HG03025 (cell line): ENCODE results near the gene LZTS3.
"Not testable (repeated sequence)": the region's sequence is repeated elsewhere in the genome, so short reads cannot be mapped to it uniquely, and the experiment has no call there.

Source experiments
- ATAC-seq: cut with Tn5 transposase; IDR thresholded peaks from one replicate; pipeline ENCODE4 v1.9.1; 2021; ENCODE audit warnings: mild to moderate bottlenecking, moderate library complexity; ENCODE audit not compliant: unreplicated experiment, low FRiP score

LZTS3 gene

GRCh38 chr20:3168829-3169590 lies 4.3 kb downstream of the LZTS3 start:
- no peak for ATAC-seq

GRCh38 chr20:3168079-3168828 lies 5.1 kb downstream of the LZTS3 start:
- ATAC-seq: no peak

- no peak for ATAC-seq
These were observed 5.6 kb downstream of the LZTS3 start for GRCh38 chr20:3167738-3168078.

GRCh38 chr20:3166913-3167342 lies 6.4 kb downstream of the LZTS3 start:
- no peak for ATAC-seq

- no peak for ATAC-seq
These were observed 6.9 kb downstream of the LZTS3 start for GRCh38 chr20:3166338-3166912.

- ATAC-seq: no peak
These were observed 7.6 kb downstream of the LZTS3 start for GRCh38 chr20:3165473-3166337.

- no peak for ATAC-seq
These were observed 8.5 kb downstream of the LZTS3 start for GRCh38 chr20:3164763-3165410.

GRCh38 chr20:3164043-3164762 lies 9.1 kb downstream of the LZTS3 start:
- no peak for ATAC-seq

- ATAC-seq: no peak
These were observed 10.0 kb downstream of the LZTS3 start for GRCh38 chr20:3163099-3164042.

- ATAC-seq: no peak
These were observed 11.2 kb downstream of the LZTS3 start for GRCh38 chr20:3162080-3162611.

GRCh38 chr20:3161316-3162079 lies 11.9 kb downstream of the LZTS3 start:
- ATAC-seq: no peak

GRCh38 chr20:3160418-3160817 lies 12.9 kb downstream of the LZTS3 start:
- no peak for ATAC-seq

GRCh38 chr20:3158968-3159431 lies 14.3 kb downstream of the LZTS3 start:
- no peak for ATAC-seq

- ATAC-seq: no peak
These were observed 15.5 kb downstream of the LZTS3 start for GRCh38 chr20:3157817-3158216.

GRCh38 chr20:3156811-3157619 lies 16.3 kb downstream of the LZTS3 start:
- no peak for ATAC-seq

GRCh38 chr20:3152057-3152644 lies 21.2 kb downstream of the LZTS3 start:
- ATAC-seq: not testable (repeated sequence)
